Central memory CD8-positive, alpha-beta T cell (primary cell): ENCODE data around the gene CRY2.
"Not testable (repeated sequence)": the region's sequence is repeated elsewhere in the genome, so short reads cannot be mapped to it uniquely, and the experiment has no call there.

ENCODE experiments used
- ATAC-seq: fragments of 150-1000 bp; cut with Tn5 transposase; replicated peaks from 2 replicates; pipeline ENCODE4 v1.10.0; 2022; ENCODE audit warnings: mild to moderate bottlenecking, moderate FRiP score, moderate number of reproducible peaks; ENCODE audit not compliant: poor library complexity, severe bottlenecking; ENCODE audit errors: extremely low read depth
- DNase-seq, 2 donors: peaks; one replicate each; pipeline ENCODE4 v3.0.0; 2021; ENCODE audit warnings: low spot score in 2 of 2
- H3K27ac Mint-ChIP-seq: one replicate; pipeline ENCODE4 v1.8.0; 2022; ENCODE audit warnings: low read depth, mild to moderate bottlenecking, moderate library complexity, mixed read lengths
- H3K27me3 Mint-ChIP-seq: one replicate; pipeline ENCODE4 v1.8.0; 2022; ENCODE audit warnings: mixed read lengths
- H3K36me3 Mint-ChIP-seq: one replicate; pipeline ENCODE4 v1.8.0; 2022; ENCODE audit warnings: mild to moderate bottlenecking, moderate library complexity, mixed read lengths; ENCODE audit not compliant: insufficient read depth
- H3K4me1 Mint-ChIP-seq: one replicate; pipeline ENCODE4 v1.8.0; 2022; ENCODE audit warnings: mixed read lengths
- H3K4me3 Mint-ChIP-seq: one replicate; pipeline ENCODE4 v1.8.0; 2022; ENCODE audit warnings: mild to moderate bottlenecking, moderate library complexity, mixed read lengths
- H3K9me3 Mint-ChIP-seq: one replicate; pipeline ENCODE4 v1.8.0; 2022; ENCODE audit warnings: mixed read lengths

CRY2 gene

GRCh38 chr11:45806937-45807791 lies 40.1 kb upstream of the CRY2 start:
- H3K4me3 Mint-ChIP-seq = peak overlapping the region; percentile 36
- DNase-seq (no peak), ATAC-seq (no peak)
- no peak overlapping the region for H3K27ac Mint-ChIP-seq
- H3K36me3 Mint-ChIP-seq = peaks cover 13% of the 10 kb centered on the region
- H3K4me1 Mint-ChIP-seq = peaks cover 43% of the 10 kb centered on the region
- H3K27me3 Mint-ChIP-seq = no peaks in the 10 kb centered on the region
- no peaks in the 10 kb centered on the region for H3K9me3 Mint-ChIP-seq

- H3K4me3 Mint-ChIP-seq = peak overlapping the region; percentile 36
- peak overlapping the region; percentile 87 for H3K27ac Mint-ChIP-seq
- no peaks in the 10 kb centered on the region for H3K9me3 Mint-ChIP-seq
- H3K4me1 Mint-ChIP-seq = peaks cover 43% of the 10 kb centered on the region
- H3K36me3 Mint-ChIP-seq = peaks cover 13% of the 10 kb centered on the region
- ATAC-seq (no peak), DNase-seq (no peak)
- no peaks in the 10 kb centered on the region for H3K27me3 Mint-ChIP-seq
Measured at GRCh38 chr11:45807792-45808238, 39.5 kb upstream of the CRY2 start.

- DNase-seq, H3K4me3 Mint-ChIP-seq, H3K27me3 Mint-ChIP-seq, H3K9me3 Mint-ChIP-seq, ATAC-seq: not testable (repeated sequence)
- peaks cover 43% of the 10 kb centered on the region for H3K4me1 Mint-ChIP-seq
- H3K27ac Mint-ChIP-seq = peak overlapping the region; percentile 87
- H3K36me3 Mint-ChIP-seq = peaks cover 14% of the 10 kb centered on the region
Measured at GRCh38 chr11:45808427-45808826, 38.8 kb upstream of the CRY2 start.

GRCh38 chr11:45809456-45810395 lies 37.5 kb upstream of the CRY2 start:
- H3K4me1 Mint-ChIP-seq = peaks cover 43% of the 10 kb centered on the region
- H3K27ac Mint-ChIP-seq = peak overlapping the region; percentile 87
- no peaks in the 10 kb centered on the region for H3K9me3 Mint-ChIP-seq
- peaks cover 11% of the 10 kb centered on the region for H3K36me3 Mint-ChIP-seq
- H3K27me3 Mint-ChIP-seq = no peaks in the 10 kb centered on the region
- ATAC-seq (no peak), DNase-seq (no peak)
- no peak overlapping the region for H3K4me3 Mint-ChIP-seq

GRCh38 chr11:45810431-45811108 lies 36.7 kb upstream of the CRY2 start:
- peaks cover 39% of the 10 kb centered on the region for H3K4me1 Mint-ChIP-seq

GRCh38 chr11:45811109-45811435 lies 36.2 kb upstream of the CRY2 start:
- H3K4me1 Mint-ChIP-seq = peaks cover 34% of the 10 kb centered on the region
- H3K36me3 Mint-ChIP-seq = peaks cover 5% of the 10 kb centered on the region
- H3K4me3 Mint-ChIP-seq = no peak overlapping the region

More at GRCh38 chr11:45810431-45811108, 36.7 kb upstream of the CRY2 start:
- Mint-ChIP-seq H3K4me3 (no peak overlapping the region), H3K27me3 (no peaks in the 10 kb centered on the region), H3K36me3 (peaks cover 9% of the 10 kb centered on the region), H3K27ac (no peak overlapping the region), H3K9me3 (no peaks in the 10 kb centered on the region)
- ATAC-seq = no peak
- DNase-seq = no peak

GRCh38 chr11:45811571-45812290 lies 35.5 kb upstream of the CRY2 start:
- ATAC-seq (no peak), DNase-seq (no peak)
- Mint-ChIP-seq H3K9me3 (no peaks in the 10 kb centered on the region), H3K27ac (no peak overlapping the region), H3K4me1 (peaks cover 29% of the 10 kb centered on the region), H3K4me3 (no peak overlapping the region), H3K36me3 (peaks cover 4% of the 10 kb centered on the region), H3K27me3 (no peaks in the 10 kb centered on the region)

More at GRCh38 chr11:45811109-45811435, 36.2 kb upstream of the CRY2 start:
- DNase-seq (no peak), ATAC-seq (no peak)
- no peak overlapping the region for H3K27ac Mint-ChIP-seq
- no peaks in the 10 kb centered on the region for H3K27me3 Mint-ChIP-seq
- H3K9me3 Mint-ChIP-seq = no peaks in the 10 kb centered on the region

- Mint-ChIP-seq H3K4me1 (peaks cover 23% of the 10 kb centered on the region), H3K9me3 (no peaks in the 10 kb centered on the region), H3K36me3 (peaks cover 4% of the 10 kb centered on the region), H3K27ac (peak overlapping the region; percentile 29), H3K4me3 (no peak overlapping the region), H3K27me3 (no peaks in the 10 kb centered on the region)
- DNase-seq (no peak), ATAC-seq (no peak)
Measured at GRCh38 chr11:45812581-45813548, 34.4 kb upstream of the CRY2 start.

GRCh38 chr11:45815747-45816146 lies 31.5 kb upstream of the CRY2 start:
- peaks cover 4% of the 10 kb centered on the region for H3K36me3 Mint-ChIP-seq
- H3K27me3 Mint-ChIP-seq = no peaks in the 10 kb centered on the region
- H3K4me3 Mint-ChIP-seq = no peak overlapping the region
- ATAC-seq = no peak
- H3K4me1 Mint-ChIP-seq = no peaks in the 10 kb centered on the region
- DNase-seq = no peak
- H3K9me3 Mint-ChIP-seq = no peaks in the 10 kb centered on the region
- H3K27ac Mint-ChIP-seq = no peak overlapping the region

GRCh38 chr11:45816614-45817013 lies 30.7 kb upstream of the CRY2 start:
- peaks cover 4% of the 10 kb centered on the region for H3K36me3 Mint-ChIP-seq
- no peak for ATAC-seq
- H3K27ac Mint-ChIP-seq = no peak overlapping the region
- no peaks in the 10 kb centered on the region for H3K9me3 Mint-ChIP-seq
- H3K4me1 Mint-ChIP-seq = no peaks in the 10 kb centered on the region
- H3K4me3 Mint-ChIP-seq = no peak overlapping the region
- no peak for DNase-seq
- no peaks in the 10 kb centered on the region for H3K27me3 Mint-ChIP-seq

GRCh38 chr11:45817191-45817590 lies 30.1 kb upstream of the CRY2 start:
- no peak overlapping the region for H3K4me3 Mint-ChIP-seq
- H3K27me3 Mint-ChIP-seq = no peaks in the 10 kb centered on the region
- DNase-seq (no peak), ATAC-seq (no peak)
- H3K4me1 Mint-ChIP-seq = no peaks in the 10 kb centered on the region
- no peaks in the 10 kb centered on the region for H3K9me3 Mint-ChIP-seq
- peaks cover 4% of the 10 kb centered on the region for H3K36me3 Mint-ChIP-seq
- H3K27ac Mint-ChIP-seq = no peak overlapping the region
